ENCODE data around the gene MPHOSPH6.
"Not testable (repeated sequence)": the region's sequence is repeated elsewhere in the genome, so short reads cannot be mapped to it uniquely, and the experiment has no call there.

MPHOSPH6 gene

DNA sequence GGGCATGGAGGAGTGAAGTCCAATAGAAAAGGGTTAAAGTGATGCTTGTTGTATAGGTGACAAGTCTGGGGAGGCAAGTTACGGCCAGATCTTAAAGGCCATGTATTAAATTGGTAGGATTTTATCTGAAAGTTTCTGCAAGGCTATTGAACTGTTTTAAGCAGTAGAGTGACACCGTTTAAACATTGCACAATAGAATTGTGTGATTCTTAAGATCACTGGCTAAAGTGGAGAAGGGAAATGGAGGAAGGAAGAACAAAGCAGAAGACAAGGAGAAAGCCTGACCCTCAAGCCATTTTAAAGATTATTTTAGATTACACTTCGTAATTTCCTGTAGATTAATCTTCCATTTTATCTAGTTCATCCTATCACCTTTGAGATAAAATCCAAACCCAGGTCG is 5.6 kb upstream of the MPHOSPH6 start:
- DNase-seq (ENCODE audit: low read depth in 2 of 2) = no peak

DNA sequence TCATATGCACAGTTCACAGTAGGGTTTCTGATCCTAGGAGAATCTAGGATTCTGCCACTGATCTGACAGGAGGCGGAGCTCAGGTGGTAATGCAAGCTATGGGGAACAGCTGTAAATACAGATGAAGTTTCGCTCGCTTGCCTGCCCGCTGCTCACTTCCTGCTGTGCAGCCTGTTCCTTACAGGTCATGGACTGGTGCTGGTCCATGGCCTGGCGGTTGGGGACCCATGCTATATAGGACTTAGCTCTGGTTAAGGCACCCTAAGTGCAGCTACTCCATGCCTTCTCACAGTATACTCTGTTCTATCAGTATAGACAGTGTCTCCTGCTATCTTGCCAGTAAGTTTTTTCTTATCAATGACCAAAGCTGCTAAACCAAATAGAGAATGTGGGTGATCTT is 2.4 kb downstream of the MPHOSPH6 start:
- DNase-seq (ENCODE audit: low read depth in 2 of 2) = no peak

- DNase-seq (ENCODE audit: low read depth in 2 of 2) = no peak
Measured at GRCh38 chr16:82160226-82160625, 9.8 kb downstream of the MPHOSPH6 start.

GRCh38 chr16:82157836-82158235 is 12.2 kb downstream of the MPHOSPH6 start:
- no peak for DNase-seq (ENCODE audit: low read depth in 2 of 2)

- DNase-seq (ENCODE audit: low read depth in 2 of 2) = no peak
Measured at GRCh38 chr16:82157534-82157812, 12.6 kb downstream of the MPHOSPH6 start.

- no peak for DNase-seq (ENCODE audit: low read depth in 2 of 2)
Measured at GRCh38 chr16:82156761-82157533, 13.1 kb downstream of the MPHOSPH6 start.

GRCh38 chr16:82152641-82153112 is 17.3 kb downstream of the MPHOSPH6 start:
- DNase-seq (ENCODE audit: low read depth in 2 of 2) = no peak

DNA sequence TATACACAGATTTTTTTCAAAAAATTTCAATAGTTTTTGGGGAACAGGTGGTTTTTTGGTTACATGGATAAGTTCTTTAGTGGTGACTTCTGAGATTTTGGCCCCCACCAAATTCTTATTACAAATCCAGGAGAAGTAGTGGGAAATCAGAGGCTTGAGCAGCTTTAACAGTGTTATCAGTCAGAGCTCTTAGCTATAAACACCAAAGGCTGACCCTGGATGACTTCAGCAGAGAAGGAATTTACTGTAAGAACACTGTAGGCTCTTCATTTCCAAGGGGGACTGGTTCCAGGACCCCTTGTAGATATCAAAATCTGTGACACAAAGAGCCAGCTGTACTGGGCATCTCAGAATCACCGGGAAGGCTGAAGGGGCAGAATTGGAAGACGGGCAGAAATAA is 17.8 kb downstream of the MPHOSPH6 start:
- DNase-seq (ENCODE audit: low read depth in 2 of 2) = no peak

GRCh38 chr16:82150549-82150948 is 19.5 kb downstream of the MPHOSPH6 start:
- no peak for DNase-seq (ENCODE audit: low read depth in 2 of 2)

- no peak for DNase-seq (ENCODE audit: low read depth in 2 of 2)
Measured at GRCh38 chr16:82149536-82149935, 20.5 kb downstream of the MPHOSPH6 start.

- no peak for DNase-seq (ENCODE audit: low read depth in 2 of 2)
Measured at GRCh38 chr16:82147546-82147945, 22.5 kb downstream of the MPHOSPH6 start.

- DNase-seq (ENCODE audit: low read depth in 2 of 2) = no peak
Measured at GRCh38 chr16:82146957-82147356, 23.1 kb downstream of the MPHOSPH6 start.

- no peak for DNase-seq (ENCODE audit: low read depth in 2 of 2)
Measured at GRCh38 chr16:82146556-82146955, 23.5 kb downstream of the MPHOSPH6 start.

DNA sequence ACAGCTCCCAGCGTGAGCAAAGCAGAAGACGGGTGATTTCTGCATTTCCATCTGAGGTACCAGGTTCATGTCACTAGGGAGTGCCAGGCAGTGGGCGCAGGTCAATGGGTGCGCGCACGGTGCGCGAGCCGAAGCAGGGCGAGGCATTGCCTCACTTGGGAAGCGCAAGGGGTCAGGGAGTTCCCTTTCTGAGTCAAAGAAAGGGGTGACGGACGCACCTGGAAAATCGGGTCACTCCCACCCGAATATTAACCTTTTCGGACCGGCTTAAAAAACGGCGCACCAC is 30.8 kb downstream of the MPHOSPH6 start:
- not testable (repeated sequence) for DNase-seq (ENCODE audit: low read depth in 2 of 2)

DNA sequence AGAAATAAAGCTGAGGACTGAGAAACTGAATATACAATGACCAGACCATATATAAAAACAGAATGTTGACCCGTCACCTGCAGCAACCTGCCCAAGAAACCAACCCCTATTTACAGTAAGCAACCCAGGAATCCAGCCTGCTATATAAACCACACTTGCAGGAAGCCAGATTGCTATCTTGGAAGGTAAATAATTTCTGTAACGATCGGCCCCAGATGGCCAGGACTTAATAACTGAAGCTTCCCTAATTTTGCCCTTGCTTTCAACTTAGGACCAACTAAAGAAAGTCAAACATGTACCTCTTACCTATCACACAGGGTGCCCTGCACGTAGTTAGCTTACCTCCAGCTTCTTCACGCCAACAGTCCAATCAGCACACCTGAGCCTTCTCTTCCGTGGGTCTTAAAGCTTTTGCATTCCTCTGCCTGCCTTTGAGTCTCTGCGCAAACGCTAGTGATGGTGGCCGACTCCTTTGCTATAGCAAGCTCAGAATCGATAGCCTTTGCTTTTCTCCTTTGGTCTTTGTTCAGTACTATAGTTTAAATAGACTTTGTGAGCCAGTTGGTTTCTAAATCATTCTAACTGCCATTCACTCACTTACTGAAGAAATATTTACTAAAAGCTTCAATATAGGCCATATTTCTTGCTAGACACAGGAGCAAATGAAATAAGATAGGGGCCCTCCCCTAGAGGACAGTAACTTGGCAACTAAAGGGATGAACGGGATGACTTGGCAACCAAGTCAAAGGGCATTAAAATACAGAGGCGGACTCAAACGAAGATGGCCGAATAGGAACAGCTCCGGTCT is 31.3 kb downstream of the MPHOSPH6 start:
- DNase-seq (ENCODE audit: low read depth in 2 of 2) = no peak

DNA sequence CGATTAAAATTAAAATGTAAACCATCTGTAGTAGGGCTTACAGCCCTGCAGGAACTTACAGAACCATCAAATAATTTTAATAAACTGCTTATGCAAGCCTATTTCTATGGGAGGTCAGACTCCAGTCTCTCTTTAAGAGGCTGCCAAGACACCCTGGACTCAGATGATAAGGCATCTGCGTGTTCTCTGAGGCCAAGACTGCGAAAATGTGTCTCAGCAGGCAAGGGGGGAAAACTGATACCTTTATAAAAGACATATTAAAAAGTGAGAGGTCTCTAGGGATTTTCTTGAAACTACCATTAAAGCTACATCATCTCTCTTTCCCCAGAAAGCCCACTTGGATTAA is 32.2 kb downstream of the MPHOSPH6 start:
- no peak for DNase-seq (ENCODE audit: low read depth in 2 of 2)

- no peak for DNase-seq (ENCODE audit: low read depth in 2 of 2)
Measured at GRCh38 chr16:82136956-82137821, 32.8 kb downstream of the MPHOSPH6 start.

- no peak for DNase-seq (ENCODE audit: low read depth in 2 of 2)
Measured at GRCh38 chr16:82135844-82136243, 34.2 kb downstream of the MPHOSPH6 start.

DNA sequence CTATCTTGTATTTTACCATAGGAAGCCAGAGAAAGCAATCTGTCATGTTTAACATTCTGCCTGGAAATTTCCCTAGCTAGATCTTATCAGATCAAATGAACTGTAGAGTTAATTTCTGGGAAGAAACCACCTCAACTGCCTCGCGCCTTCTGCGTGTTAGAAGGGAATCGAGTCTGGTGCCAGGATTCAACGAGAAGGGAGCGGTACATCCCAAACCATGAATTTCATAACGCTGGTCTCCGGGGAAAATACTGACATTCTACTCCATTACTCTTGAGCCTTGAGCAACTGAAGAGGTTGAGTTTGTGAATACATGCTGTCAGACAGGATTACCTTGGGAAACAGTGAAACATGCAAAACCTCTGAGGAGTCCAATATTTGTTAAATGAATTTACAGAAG is 35.2 kb downstream of the MPHOSPH6 start:
- no peak for DNase-seq (ENCODE audit: low read depth in 2 of 2)

DNA sequence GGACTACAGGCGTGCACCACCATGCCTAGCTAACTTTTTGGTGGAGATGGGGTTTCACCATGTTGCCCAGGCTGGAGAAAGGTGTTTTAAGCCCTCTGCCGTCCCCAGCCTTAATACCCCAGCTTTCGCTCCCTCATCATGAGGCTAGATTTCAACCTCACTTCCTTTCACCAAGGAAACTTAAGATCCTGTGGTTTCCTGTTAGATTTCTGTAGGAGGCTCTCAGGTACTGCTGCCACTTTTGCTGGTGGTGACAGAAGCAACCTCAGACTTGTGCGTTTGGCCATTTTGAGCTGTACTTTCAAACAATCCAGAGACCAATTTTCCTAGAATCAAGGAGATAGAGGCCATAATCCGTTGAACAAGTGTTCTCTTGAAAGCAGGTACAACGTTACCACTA is 36.2 kb downstream of the MPHOSPH6 start:
- no peak for DNase-seq (ENCODE audit: low read depth in 2 of 2)

DNA sequence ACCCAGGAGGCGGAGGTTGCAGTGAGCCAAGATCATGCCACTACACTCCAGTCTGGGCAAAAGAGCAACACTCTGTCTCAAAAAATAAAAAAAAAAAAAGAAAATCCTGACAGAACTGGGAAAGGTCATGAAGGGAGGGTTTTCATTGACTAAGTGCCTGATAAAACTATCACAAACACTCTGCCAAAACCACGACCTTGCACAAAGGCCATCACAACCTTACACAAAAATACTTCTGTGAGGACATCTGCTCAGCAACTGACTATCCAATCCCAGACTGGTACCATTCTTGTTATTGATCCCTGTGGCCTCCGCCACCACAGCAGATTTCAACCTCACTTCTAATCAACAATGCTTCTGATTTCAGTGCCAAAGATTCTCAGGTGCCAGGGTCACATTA is 40.1 kb downstream of the MPHOSPH6 start:
- no peak for DNase-seq (ENCODE audit: low read depth in 2 of 2)

GRCh38 chr16:82124651-82125050 is 45.4 kb downstream of the MPHOSPH6 start:
- DNase-seq (ENCODE audit: low read depth in 2 of 2) = no peak

DNA sequence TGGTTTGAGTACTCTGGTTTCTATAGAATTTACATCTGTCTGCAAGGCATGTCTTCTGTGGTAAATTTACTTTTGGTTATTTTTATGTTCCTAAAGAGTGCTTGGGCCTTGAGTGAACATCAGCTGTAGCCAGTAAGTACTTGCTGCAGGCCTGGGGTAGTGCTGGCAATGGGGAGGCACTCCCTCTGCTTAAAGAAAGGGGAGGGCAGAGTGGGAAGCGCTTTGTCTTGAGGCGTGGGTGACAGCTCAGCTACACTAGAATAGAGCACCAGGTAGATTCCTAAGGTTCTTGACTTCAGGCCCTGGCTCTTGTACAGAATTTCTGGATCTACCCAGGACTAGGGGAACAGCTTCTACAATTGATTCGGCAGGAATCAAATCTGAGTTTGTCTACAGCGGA is 50.6 kb downstream of the MPHOSPH6 start:
- DNase-seq (ENCODE audit: low read depth in 2 of 2) = no peak
